GM18870 (cell line): ENCODE results near the gene DUSP16.
"Not testable (repeated sequence)": the region's sequence is repeated elsewhere in the genome, so short reads cannot be mapped to it uniquely, and the experiment has no call there.

ENCODE experiments used
- ATAC-seq: cut with Tn5 transposase; IDR thresholded peaks from one replicate; pipeline ENCODE4 v1.9.1; 2021; ENCODE audit warnings: moderate library complexity; ENCODE audit not compliant: unreplicated experiment

The DUSP16 gene

GRCh38 chr12:12471982-12472961, 90.4 kb downstream of the DUSP16 start:
- ATAC-seq, result not testable (repeated sequence)

- no peak for ATAC-seq
These were observed 91.8 kb downstream of the DUSP16 start for GRCh38 chr12:12470751-12471306.

- ATAC-seq, result no peak
These were observed 93.3 kb downstream of the DUSP16 start for GRCh38 chr12:12469386-12469785.

- ATAC-seq, result no peak
These were observed 94.1 kb downstream of the DUSP16 start for GRCh38 chr12:12468575-12468974.

GRCh38 chr12:12467688-12468261, 94.9 kb downstream of the DUSP16 start:
- no peak for ATAC-seq

GRCh38 chr12:12467264-12467663, 95.4 kb downstream of the DUSP16 start:
- no peak for ATAC-seq

- ATAC-seq, result no peak
These were observed 96.5 kb downstream of the DUSP16 start for GRCh38 chr12:12466157-12466556.

- no peak for ATAC-seq
These were observed 97.1 kb downstream of the DUSP16 start for GRCh38 chr12:12465522-12465921.

- ATAC-seq, result no peak
These were observed 100.7 kb downstream of the DUSP16 start for GRCh38 chr12:12461923-12462315.

GRCh38 chr12:12460935-12461922, 101.4 kb downstream of the DUSP16 start:
- ATAC-seq, result no peak

- ATAC-seq, result no peak
These were observed 106.0 kb downstream of the DUSP16 start for GRCh38 chr12:12456637-12457036.

GRCh38 chr12:12454315-12454714, 108.3 kb downstream of the DUSP16 start:
- ATAC-seq, result no peak

GRCh38 chr12:12453635-12454034, 109.0 kb downstream of the DUSP16 start:
- ATAC-seq, result no peak

- no peak for ATAC-seq
These were observed 110.2 kb downstream of the DUSP16 start for GRCh38 chr12:12452326-12452902.

- ATAC-seq, result no peak
These were observed 111.6 kb downstream of the DUSP16 start for GRCh38 chr12:12451098-12451497.

- no peak for ATAC-seq
These were observed 112.6 kb downstream of the DUSP16 start for GRCh38 chr12:12450043-12450471.

GRCh38 chr12:12449533-12450025, 113.1 kb downstream of the DUSP16 start:
- no peak for ATAC-seq

GRCh38 chr12:12447837-12448236, 114.8 kb downstream of the DUSP16 start:
- ATAC-seq, result no peak

- ATAC-seq, result no peak
These were observed 115.4 kb downstream of the DUSP16 start for GRCh38 chr12:12447236-12447635.

GRCh38 chr12:12446786-12447185, 115.9 kb downstream of the DUSP16 start:
- no peak for ATAC-seq
